Hepatocyte (in vitro differentiated cells): Measurements from ENCODE around the gene NAP1L1. TPM values are rescaled to one million over a fixed set of nuclear protein-coding genes. Genes with fewer than 3 reads are reported as not detected.

Experiments
- DNase-seq: peaks from one replicate; pipeline ENCODE4 v3.0.0-alpha.2; 2016; ENCODE audit warnings: low spot score
- H2AFZ ChIP-seq: fragments of 200-600 bp; sonication (generic); 2 replicates; pipeline ENCODE4 v1.6.0; 2016; ENCODE audit warnings: antibody characterized with exemption, mild to moderate bottlenecking
- H3K27ac ChIP-seq: fragments of 200-600 bp; sonication (generic); 2 replicates; pipeline ENCODE4 v1.5.1; 2016; ENCODE audit warnings: mild to moderate bottlenecking
- H3K27me3 ChIP-seq: fragments of 200-600 bp; sonication (generic); 2 replicates; pipeline ENCODE4 v1.6.1; 2016
- H3K36me3 ChIP-seq: fragments of 200-600 bp; sonication (generic); replicated peaks from 2 replicates; pipeline ENCODE4 v1.5.1; 2016; ENCODE audit warnings: low read depth; ENCODE audit not compliant: insufficient read depth
- H3K4me1 ChIP-seq: fragments of 200-600 bp; sonication (generic); 2 replicates; pipeline ENCODE4 v1.5.1; 2016; ENCODE audit warnings: mild to moderate bottlenecking, moderate library complexity; ENCODE audit not compliant: insufficient read depth
- H3K4me2 ChIP-seq: fragments of 200-600 bp; sonication (generic); 2 replicates; pipeline ENCODE4 v1.6.0; 2016
- H3K4me3 ChIP-seq: fragments of 200-600 bp; sonication (generic); 2 replicates; pipeline ENCODE4 v1.5.1; 2016; ENCODE audit warnings: mild to moderate bottlenecking
- H3K79me2 ChIP-seq: fragments of 200-600 bp; sonication (generic); 2 replicates; pipeline ENCODE4 v1.6.0; 2017; ENCODE audit warnings: mild to moderate bottlenecking
- H3K9me2 ChIP-seq: fragments of 200-600 bp; sonication (generic); replicated peaks from 2 replicates; pipeline ENCODE4 v1.6.0; 2017; ENCODE audit warnings: mild to moderate bottlenecking; ENCODE audit not compliant: insufficient read depth
- H3K9me3 ChIP-seq: fragments of 200-600 bp; sonication (generic); 2 replicates; pipeline ENCODE4 v1.5.1; 2016; ENCODE audit warnings: low read depth, mild to moderate bottlenecking
- H4K20me1 ChIP-seq: fragments of 200-600 bp; sonication (generic); 2 replicates; pipeline ENCODE4 v1.6.0; 2016; ENCODE audit warnings: mild to moderate bottlenecking; ENCODE audit not compliant: insufficient read depth, poor library complexity, severe bottlenecking
- EZH2 ChIP-seq: fragments of 200-600 bp; sonication (generic); IDR thresholded peaks from 2 replicates; pipeline ENCODE4 v1.6.1; 2016; ENCODE audit warnings: antibody characterized with exemption, mild to moderate bottlenecking, borderline replicate concordance
- EZH2phosphoT487 ChIP-seq: fragments of 200-600 bp; sonication (generic); IDR thresholded peaks from one replicate; pipeline ENCODE4 v1.6.1; 2018; ENCODE audit warnings: antibody characterized with exemption, mild to moderate bottlenecking, low read depth, moderate library complexity; ENCODE audit not compliant: unreplicated experiment, severe bottlenecking
- WGBS: methylation state at CpG from one replicate; pipeline ENCODE4 v1.1.6; 2016; ENCODE audit warnings: low lambda C conversion rate; ENCODE audit errors: missing lambda C conversion rate; 5-methylcytosine and 5-hydroxymethylcytosine counted together
- polyA plus RNA-seq: library from polyadenylated mRNA; unstranded; fragments of >200 nt; fragmentation: Nextera tagmentation; extraction: Ambion mirVana; gene quantifications from 2 replicates; pipeline ENCODE4 v1.2.1, GENCODE V29; 2016
- total RNA-seq: library from RNA; depleted of rRNA; stranded (reverse); fragments of >200 nt; gene quantifications from 2 replicates; pipeline ENCODE4 v1.2.3, GENCODE V29; 2014
- TF ChIP-seq, protein P1 (sequence below): fragments of 200-600 bp; sonication (generic); IDR thresholded peaks from 2 replicates; pipeline ENCODE4 v1.5.1; 2016; ENCODE audit warnings: antibody characterized with exemption, mild to moderate bottlenecking; ENCODE audit not compliant: poor library complexity

NAP1L1 gene
- total and polyA plus RNA-seq, 2 experiments from 2014 or later: 117 to 352 TPM

GRCh38 chr12:76123259-76124212, 39.1 kb upstream of the NAP1L1 start:
- Histone ChIP-seq H3K36me3 (no peaks in the 10 kb centered on the region), H3K4me3 (no peak overlapping the region), H3K79me2 (no peaks in the 10 kb centered on the region), H3K27ac (no peak overlapping the region), H3K4me1 (no peaks in the 10 kb centered on the region), H3K9me3 (no peaks in the 10 kb centered on the region), H3K4me2 (no peak overlapping the region), H4K20me1 (no peaks in the 10 kb centered on the region), H3K9me2 (no peaks in the 10 kb centered on the region), H3K27me3 (no peaks in the 10 kb centered on the region), H2AFZ (no peak overlapping the region)
- no peak for DNase-seq
- WGBS: 65% methylated on average over 4 of the region's 4 CpGs
- no peak for TF ChIP-seq EZH2
- TF ChIP-seq EZH2phosphoT487: no peak
- TF ChIP-seq, protein P1, sequence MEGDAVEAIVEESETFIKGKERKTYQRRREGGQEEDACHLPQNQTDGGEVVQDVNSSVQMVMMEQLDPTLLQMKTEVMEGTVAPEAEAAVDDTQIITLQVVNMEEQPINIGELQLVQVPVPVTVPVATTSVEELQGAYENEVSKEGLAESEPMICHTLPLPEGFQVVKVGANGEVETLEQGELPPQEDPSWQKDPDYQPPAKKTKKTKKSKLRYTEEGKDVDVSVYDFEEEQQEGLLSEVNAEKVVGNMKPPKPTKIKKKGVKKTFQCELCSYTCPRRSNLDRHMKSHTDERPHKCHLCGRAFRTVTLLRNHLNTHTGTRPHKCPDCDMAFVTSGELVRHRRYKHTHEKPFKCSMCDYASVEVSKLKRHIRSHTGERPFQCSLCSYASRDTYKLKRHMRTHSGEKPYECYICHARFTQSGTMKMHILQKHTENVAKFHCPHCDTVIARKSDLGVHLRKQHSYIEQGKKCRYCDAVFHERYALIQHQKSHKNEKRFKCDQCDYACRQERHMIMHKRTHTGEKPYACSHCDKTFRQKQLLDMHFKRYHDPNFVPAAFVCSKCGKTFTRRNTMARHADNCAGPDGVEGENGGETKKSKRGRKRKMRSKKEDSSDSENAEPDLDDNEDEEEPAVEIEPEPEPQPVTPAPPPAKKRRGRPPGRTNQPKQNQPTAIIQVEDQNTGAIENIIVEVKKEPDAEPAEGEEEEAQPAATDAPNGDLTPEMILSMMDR: no peak

GRCh38 chr12:76119887-76120286, 35.4 kb upstream of the NAP1L1 start:
- no peak for DNase-seq
- Histone ChIP-seq H3K9me2 (no peaks in the 10 kb centered on the region), H3K4me3 (no peak overlapping the region), H3K4me2 (no peak overlapping the region), H3K27ac (no peak overlapping the region), H3K79me2 (no peaks in the 10 kb centered on the region), H3K36me3 (no peaks in the 10 kb centered on the region), H3K9me3 (no peaks in the 10 kb centered on the region), H2AFZ (no peak overlapping the region), H4K20me1 (no peaks in the 10 kb centered on the region), H3K4me1 (no peaks in the 10 kb centered on the region), H3K27me3 (no peaks in the 10 kb centered on the region)
- WGBS: 90% methylated on average over 6 of the region's 6 CpGs
- TF ChIP-seq EZH2phosphoT487 (no peak), EZH2 (no peak)
- TF ChIP-seq, protein P1: no peak

GRCh38 chr12:76117751-76118150, 33.3 kb upstream of the NAP1L1 start:
- no peak overlapping the region for H3K4me2 ChIP-seq
- H3K9me2 ChIP-seq: no peaks in the 10 kb centered on the region
- no peaks in the 10 kb centered on the region for H3K36me3 ChIP-seq
- no peaks in the 10 kb centered on the region for H3K27me3 ChIP-seq
- no peak overlapping the region for H2AFZ ChIP-seq
- TF ChIP-seq EZH2: no peak
- TF ChIP-seq EZH2phosphoT487: no peak
- TF ChIP-seq, protein P1: no peak
- H4K20me1 ChIP-seq: no peaks in the 10 kb centered on the region
- H3K27ac ChIP-seq: no peak overlapping the region
- H3K79me2 ChIP-seq: no peaks in the 10 kb centered on the region
- DNase-seq: no peak
- H3K9me3 ChIP-seq: no peaks in the 10 kb centered on the region
- no peaks in the 10 kb centered on the region for H3K4me1 ChIP-seq
- WGBS: 95% methylated on average over 2 of the region's 2 CpGs
- H3K4me3 ChIP-seq: no peak overlapping the region
